Peyer's patch (tissue), 4 donors: ENCODE data around the gene TNRC6B. TPM values are rescaled to one million over a fixed set of nuclear protein-coding genes. Genes with fewer than 3 reads are reported as not detected.

ENCODE experiments used
- DNase-seq, 3 donors: peaks; one replicate each; pipeline ENCODE4 v3.0.0-alpha.2; 2017 to 2019
- H3K27ac ChIP-seq, 4 donors: fragments of 200-600 bp; sonication (generic); one replicate each; pipeline ENCODE4 v1.5.1; 2016 to 2019
- H3K27me3 ChIP-seq, 2 donors: fragments of 200-600 bp; sonication (generic); one replicate each; pipeline ENCODE4 v1.5.1; 2019
- H3K36me3 ChIP-seq, 3 donors: fragments of 200-600 bp; sonication (generic); one replicate each; pipeline ENCODE4 v1.5.1; 2016 to 2019
- H3K4me1 ChIP-seq, 4 donors: fragments of 200-600 bp; sonication (generic); one replicate each; pipeline ENCODE4 v1.5.1; 2016 to 2019
- H3K4me3 ChIP-seq, 4 donors: fragments of 200-600 bp; sonication (generic); 1 replicate in 3 of 4; 2 replicates in 1 of 4; pipeline ENCODE4 v1.5.1; 2016 to 2019; ENCODE audit warnings: mild to moderate bottlenecking in 1 of 4
- H3K9me3 ChIP-seq, 4 donors: fragments of 200-600 bp; sonication (generic); one replicate each; pipeline ENCODE4 v1.5.1; 2016 to 2019; ENCODE audit warnings: mild to moderate bottlenecking in 1 of 4
- POLR2A ChIP-seq, 2 donors: fragments of 450-650 bp; IDR thresholded peaks; one replicate each; pipeline ENCODE4 v1.5.1; 2017; ENCODE audit warnings: antibody characterized with exemption in 2 of 2, mild to moderate bottlenecking in 2 of 2, moderate library complexity in 2 of 2
- total RNA-seq, 4 donors: library from RNA; depleted of rRNA; stranded (reverse); fragments of >200 nt; gene quantifications; one replicate each; pipeline ENCODE4 v1.1.0, GENCODE V29; 2016
- TF ChIP-seq, protein P1 (sequence below), 6 experiments: fragments of 450-650 bp in 4 of 6; fragments of 200-600 bp in 2 of 6; sonication (generic) in 1 of 6; IDR thresholded peaks; one replicate each; pipeline ENCODE4 v1.5.1; 2017 to 2019; ENCODE audit warnings: antibody characterized with exemption in 6 of 6, mild to moderate bottlenecking in 3 of 6, moderate library complexity in 1 of 6

The TNRC6B gene
- total RNA-seq, 4 donors from 2014 or later = 43.6 to 169 (median 54.0) TPM

DNA sequence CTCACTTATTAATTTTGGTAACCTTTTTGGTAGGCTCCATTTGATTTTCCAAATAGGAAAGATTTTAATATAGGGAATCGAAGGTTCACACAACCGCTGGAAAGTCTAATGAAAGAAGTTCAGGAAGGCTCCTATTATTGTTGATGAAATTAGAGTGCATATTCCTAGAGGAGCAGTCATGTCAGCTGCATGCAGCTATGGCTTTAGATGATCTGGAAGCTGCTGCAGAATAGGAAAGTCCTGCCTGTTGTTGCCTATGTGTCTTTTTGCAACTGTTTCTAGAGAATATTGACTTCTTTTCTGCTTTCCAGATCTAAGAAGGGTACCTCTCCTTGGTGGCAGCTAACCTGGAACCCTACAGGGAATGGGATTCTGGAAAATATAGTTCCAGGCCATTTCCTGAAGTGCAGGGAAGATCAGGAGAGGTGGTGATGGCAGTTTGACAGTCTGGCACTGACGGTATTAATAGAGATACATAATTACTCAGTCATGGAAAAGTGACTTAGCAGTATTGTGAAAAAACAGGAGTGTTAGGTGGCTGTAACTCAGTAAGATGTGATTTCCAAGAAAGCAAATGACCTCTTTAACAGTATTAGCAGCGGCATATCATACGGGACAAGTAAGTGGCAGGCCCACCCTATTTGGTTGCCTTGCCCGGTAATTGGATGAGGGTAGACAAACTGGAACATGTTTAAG, 54.0 kb downstream of the TNRC6B start:
- TF ChIP-seq POLR2A (IDR thresholded peaks at IDR 0.05) = no peak
- TF ChIP-seq, protein P1, sequence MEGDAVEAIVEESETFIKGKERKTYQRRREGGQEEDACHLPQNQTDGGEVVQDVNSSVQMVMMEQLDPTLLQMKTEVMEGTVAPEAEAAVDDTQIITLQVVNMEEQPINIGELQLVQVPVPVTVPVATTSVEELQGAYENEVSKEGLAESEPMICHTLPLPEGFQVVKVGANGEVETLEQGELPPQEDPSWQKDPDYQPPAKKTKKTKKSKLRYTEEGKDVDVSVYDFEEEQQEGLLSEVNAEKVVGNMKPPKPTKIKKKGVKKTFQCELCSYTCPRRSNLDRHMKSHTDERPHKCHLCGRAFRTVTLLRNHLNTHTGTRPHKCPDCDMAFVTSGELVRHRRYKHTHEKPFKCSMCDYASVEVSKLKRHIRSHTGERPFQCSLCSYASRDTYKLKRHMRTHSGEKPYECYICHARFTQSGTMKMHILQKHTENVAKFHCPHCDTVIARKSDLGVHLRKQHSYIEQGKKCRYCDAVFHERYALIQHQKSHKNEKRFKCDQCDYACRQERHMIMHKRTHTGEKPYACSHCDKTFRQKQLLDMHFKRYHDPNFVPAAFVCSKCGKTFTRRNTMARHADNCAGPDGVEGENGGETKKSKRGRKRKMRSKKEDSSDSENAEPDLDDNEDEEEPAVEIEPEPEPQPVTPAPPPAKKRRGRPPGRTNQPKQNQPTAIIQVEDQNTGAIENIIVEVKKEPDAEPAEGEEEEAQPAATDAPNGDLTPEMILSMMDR (IDR thresholded peaks at IDR 0.05) = no peak
- Histone ChIP-seq H3K36me3 (peaks cover 0 to 35% (median 0%) of the 10 kb centered on the region in 3 donors), H3K9me3 (no peaks in the 10 kb centered on the region), H3K27ac (no peak overlapping the region), H3K27me3 (no peaks in the 10 kb centered on the region), H3K4me3 (no peak overlapping the region), H3K4me1 (no peaks in the 10 kb centered on the region)
- no peak for DNase-seq

DNA sequence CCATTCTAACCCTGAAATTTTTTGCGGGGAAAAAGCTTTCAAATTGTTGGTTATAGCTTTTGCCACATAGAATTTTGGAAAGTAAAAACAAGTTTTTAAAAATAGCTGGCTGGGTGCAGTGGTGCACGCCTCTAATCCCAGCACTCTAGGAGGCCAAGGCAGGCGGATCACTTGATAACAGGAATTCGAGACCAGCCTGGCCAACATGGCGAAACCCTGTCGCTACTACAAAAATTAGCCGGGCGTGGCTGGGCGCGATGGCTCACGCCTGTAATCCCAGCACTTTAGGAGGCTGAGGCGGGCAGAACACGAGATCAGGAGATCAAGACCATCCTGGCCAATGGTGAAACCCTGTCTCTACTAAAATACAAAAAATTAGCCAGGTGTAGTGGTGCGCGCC, 54.9 kb downstream of the TNRC6B start:
- Histone ChIP-seq H3K27me3 (no peaks in the 10 kb centered on the region), H3K36me3 (peaks cover 0 to 35% (median 0%) of the 10 kb centered on the region in 3 donors), H3K9me3 (no peaks in the 10 kb centered on the region), H3K27ac (no peak overlapping the region), H3K4me3 (no peak overlapping the region), H3K4me1 (no peaks in the 10 kb centered on the region)
- TF ChIP-seq, protein P1 (IDR thresholded peaks at IDR 0.05) = no peak
- no peak for TF ChIP-seq POLR2A (IDR thresholded peaks at IDR 0.05)
- DNase-seq = no peak

DNA sequence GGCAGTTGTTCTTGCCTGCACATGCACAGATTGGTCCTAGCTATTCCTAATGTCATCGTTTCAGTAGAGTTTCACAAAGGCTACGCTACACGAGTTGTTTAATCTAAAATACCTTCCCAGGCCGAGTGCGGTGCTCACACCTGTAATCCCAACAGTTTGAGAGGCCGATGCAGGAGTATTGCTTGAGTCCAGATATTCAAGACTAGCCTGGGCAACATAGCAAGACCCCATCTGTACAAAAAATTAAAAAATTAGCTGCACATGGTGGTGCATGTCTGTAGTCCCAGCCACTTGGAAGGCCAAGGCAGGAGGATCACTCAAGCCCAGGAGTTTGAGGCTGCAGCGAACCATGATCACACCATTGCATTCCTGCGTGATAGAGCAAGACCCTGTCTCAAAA, 56.2 kb downstream of the TNRC6B start:
- Histone ChIP-seq H3K4me1 (peaks cover 0 to 9% (median 2%) of the 10 kb centered on the region in 4 donors), H3K27ac (no peak overlapping the region), H3K27me3 (no peaks in the 10 kb centered on the region), H3K36me3 (peaks cover 0 to 35% (median 0%) of the 10 kb centered on the region in 3 donors), H3K9me3 (no peaks in the 10 kb centered on the region), H3K4me3 (no peak overlapping the region)
- no peak for TF ChIP-seq POLR2A (IDR thresholded peaks at IDR 0.05)
- TF ChIP-seq, protein P1 (IDR thresholded peaks at IDR 0.05) = no peak
- DNase-seq = no peak

DNA sequence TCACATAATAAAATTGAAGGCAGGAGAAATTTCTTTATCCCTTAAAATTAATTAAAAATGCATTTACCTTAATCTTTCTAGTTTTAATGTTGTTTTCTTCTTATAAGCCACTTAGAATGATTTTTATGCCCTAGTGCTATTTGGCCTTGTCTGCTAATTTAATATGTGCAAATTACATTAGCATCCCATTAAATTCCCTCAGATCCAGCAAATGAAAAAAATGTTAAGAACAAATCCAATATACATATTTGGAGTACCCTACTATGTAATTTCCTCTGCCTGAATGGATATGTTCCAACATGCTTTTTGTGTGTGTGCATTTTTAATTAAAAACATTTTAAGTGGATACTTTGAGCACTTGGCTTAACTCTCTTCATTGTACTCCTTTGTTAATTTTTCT, 56.9 kb downstream of the TNRC6B start:
- H3K27me3 ChIP-seq = no peaks in the 10 kb centered on the region
- no peak for DNase-seq
- H3K27ac ChIP-seq = no peak overlapping the region
- no peak overlapping the region for H3K4me3 ChIP-seq
- H3K36me3 ChIP-seq = peaks cover 0 to 31% (median 0%) of the 10 kb centered on the region in 3 donors
- H3K4me1 ChIP-seq = peaks cover 0 to 12% (median 2%) of the 10 kb centered on the region in 4 donors
- no peak for TF ChIP-seq POLR2A (IDR thresholded peaks at IDR 0.05)
- TF ChIP-seq, protein P1 (IDR thresholded peaks at IDR 0.05) = no peak
- no peaks in the 10 kb centered on the region for H3K9me3 ChIP-seq

DNA sequence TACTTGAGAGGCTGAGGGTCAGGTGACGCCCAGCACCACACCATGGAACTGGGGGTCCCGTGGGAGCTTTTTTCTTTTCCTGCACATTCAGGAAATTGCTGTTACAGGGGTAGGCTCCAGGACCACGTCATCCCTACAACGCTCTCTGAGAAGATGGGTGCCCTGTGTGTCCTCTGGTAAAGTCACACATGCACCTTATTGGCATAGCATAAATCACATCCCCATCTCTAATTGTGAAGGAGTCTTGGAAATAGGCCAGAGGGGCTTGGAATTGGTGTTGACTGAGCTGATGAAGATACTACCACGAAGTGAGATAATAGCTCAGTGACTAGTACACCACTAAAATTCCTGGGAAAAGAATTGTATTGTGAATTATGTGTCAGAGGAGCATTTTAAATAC, 57.6 kb downstream of the TNRC6B start:
- Histone ChIP-seq H3K27me3 (no peaks in the 10 kb centered on the region), H3K9me3 (no peaks in the 10 kb centered on the region), H3K27ac (no peak overlapping the region), H3K36me3 (peaks cover 0 to 27% (median 0%) of the 10 kb centered on the region in 3 donors), H3K4me3 (no peak overlapping the region), H3K4me1 (peaks cover 0 to 12% (median 4%) of the 10 kb centered on the region in 4 donors)
- no peak for TF ChIP-seq POLR2A (IDR thresholded peaks at IDR 0.05)
- TF ChIP-seq, protein P1 (IDR thresholded peaks at IDR 0.05) = no peak
- DNase-seq = no peak
